Left renal cortex interstitium (tissue), 4 donors: ENCODE measurements around the gene CUX1. TPM values are rescaled to one million over a fixed set of nuclear protein-coding genes. Genes with fewer than 3 reads are reported as not detected.

Experiments used
- DNase-seq, 4 donors: peaks; one replicate each; pipeline ENCODE4 v3.0.0-alpha.2; 2013; ENCODE audit warnings: low read depth in 4 of 4, low spot score in 2 of 4, missing footprints in 1 of 4
- polyA plus RNA-seq, 4 donors: library from polyadenylated mRNA; unstranded; fragments of 120-200 nt; gene quantifications; one replicate each; pipeline ENCODE4 v1.2.1, GENCODE V29; 2013; ENCODE audit not compliant: insufficient read length in 4 of 4

CUX1 gene
- polyA plus RNA-seq, 4 donors, result 79.2 to 99.7 (median 90.6) TPM

GRCh38 chr7:102272075-102272916 is 454.9 kb downstream of the CUX1 start:
- no peak for DNase-seq

GRCh38 chr7:102272917-102273748 is 455.7 kb downstream of the CUX1 start:
- no peak for DNase-seq

- no peak for DNase-seq
Measured at GRCh38 chr7:102273749-102274712, 456.6 kb downstream of the CUX1 start.

- DNase-seq, result no peak
Measured at GRCh38 chr7:102275123-102275703, 457.8 kb downstream of the CUX1 start.

GRCh38 chr7:102277901-102278300 is 460.5 kb downstream of the CUX1 start:
- no peak for DNase-seq

GRCh38 chr7:102279537-102280400 is 462.3 kb downstream of the CUX1 start:
- peak in 1 of 4 donors; percentile 61 for DNase-seq

- no peak for DNase-seq
Measured at GRCh38 chr7:102280521-102280920, 463.1 kb downstream of the CUX1 start.

GRCh38 chr7:102281785-102282184 is 464.4 kb downstream of the CUX1 start:
- DNase-seq, result no peak

- DNase-seq, result no peak
Measured at GRCh38 chr7:102282465-102283362, 465.3 kb downstream of the CUX1 start.

- DNase-seq, result no peak
Measured at GRCh38 chr7:102283477-102284189, 466.2 kb downstream of the CUX1 start.

GRCh38 chr7:102284399-102284798 is 467.0 kb downstream of the CUX1 start:
- DNase-seq, result no peak

- DNase-seq, result no peak
Measured at GRCh38 chr7:102284891-102285539, 467.6 kb downstream of the CUX1 start.

- DNase-seq, result no peak
Measured at GRCh38 chr7:102285540-102286236, 468.3 kb downstream of the CUX1 start.

- no peak for DNase-seq
Measured at GRCh38 chr7:102286237-102287110, 469.0 kb downstream of the CUX1 start, which contains the start of gene SH2B2. Gene SH2B2 (plus strand): TSS chr7:102286868. CDS start chr7:102300551, 13,683 bp downstream.
